Measurements from ENCODE around the gene PTGR3.
A peak's percentile ranks its signal among the peaks of the same experiment; 100 is the strongest.

PTGR3 gene

DNA sequence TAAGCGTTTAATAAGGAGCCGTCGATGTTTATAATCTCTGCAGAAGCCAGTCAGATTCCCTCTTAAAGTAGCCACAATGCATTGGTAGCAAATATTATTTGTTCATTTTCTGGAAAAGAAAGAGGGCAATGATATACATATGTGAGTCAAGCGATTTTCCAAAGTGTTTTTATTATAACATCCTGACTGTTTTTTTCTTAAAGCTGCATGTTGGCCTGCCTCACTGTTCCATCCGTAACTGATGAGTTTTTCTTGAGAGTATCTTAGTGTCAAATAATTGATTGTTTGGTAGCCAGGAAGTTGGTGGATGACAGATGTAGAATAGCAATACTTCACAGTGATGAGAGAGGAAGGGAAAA lies 5.4 kb upstream of the PTGR3 start:
- DNase-seq, result no peak

DNA sequence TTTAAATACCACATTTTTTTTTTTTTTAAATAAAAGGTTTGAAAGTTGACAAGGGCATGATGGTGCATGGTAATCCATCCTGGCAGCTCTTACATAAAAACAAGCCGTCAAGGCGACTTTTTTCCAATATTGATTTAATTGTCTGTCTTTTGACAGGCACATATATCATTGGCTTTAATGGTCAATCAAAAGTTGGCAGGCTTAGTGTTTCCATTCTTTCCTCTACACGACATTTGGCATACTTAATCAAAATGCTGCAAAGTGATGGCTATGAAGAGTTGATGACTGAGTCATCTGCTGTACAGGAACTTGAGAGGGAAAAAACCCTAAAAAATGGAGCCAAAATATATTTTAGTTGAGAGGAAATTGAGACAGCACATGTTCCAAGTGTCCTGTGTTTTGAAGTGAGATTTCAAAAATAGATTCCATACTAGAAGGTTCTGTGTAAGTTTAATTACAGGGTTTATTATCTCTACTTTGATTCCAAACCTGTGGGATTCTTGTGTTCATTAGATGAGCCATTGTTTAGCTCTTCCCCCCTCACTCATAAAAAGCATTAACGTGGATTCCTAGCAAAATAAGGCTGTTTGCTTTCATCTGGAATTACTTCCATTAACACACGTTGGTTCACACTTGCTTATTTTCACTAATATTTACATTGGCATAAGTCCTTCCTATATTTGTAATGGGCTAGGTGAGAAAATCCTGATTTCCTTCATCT lies 4.8 kb upstream of the PTGR3 start:
- DNase-seq, result no peak

GRCh38 chr18:75212751-75213090 lies 3.8 kb upstream of the PTGR3 start:
- DNase-seq, result no peak

DNA sequence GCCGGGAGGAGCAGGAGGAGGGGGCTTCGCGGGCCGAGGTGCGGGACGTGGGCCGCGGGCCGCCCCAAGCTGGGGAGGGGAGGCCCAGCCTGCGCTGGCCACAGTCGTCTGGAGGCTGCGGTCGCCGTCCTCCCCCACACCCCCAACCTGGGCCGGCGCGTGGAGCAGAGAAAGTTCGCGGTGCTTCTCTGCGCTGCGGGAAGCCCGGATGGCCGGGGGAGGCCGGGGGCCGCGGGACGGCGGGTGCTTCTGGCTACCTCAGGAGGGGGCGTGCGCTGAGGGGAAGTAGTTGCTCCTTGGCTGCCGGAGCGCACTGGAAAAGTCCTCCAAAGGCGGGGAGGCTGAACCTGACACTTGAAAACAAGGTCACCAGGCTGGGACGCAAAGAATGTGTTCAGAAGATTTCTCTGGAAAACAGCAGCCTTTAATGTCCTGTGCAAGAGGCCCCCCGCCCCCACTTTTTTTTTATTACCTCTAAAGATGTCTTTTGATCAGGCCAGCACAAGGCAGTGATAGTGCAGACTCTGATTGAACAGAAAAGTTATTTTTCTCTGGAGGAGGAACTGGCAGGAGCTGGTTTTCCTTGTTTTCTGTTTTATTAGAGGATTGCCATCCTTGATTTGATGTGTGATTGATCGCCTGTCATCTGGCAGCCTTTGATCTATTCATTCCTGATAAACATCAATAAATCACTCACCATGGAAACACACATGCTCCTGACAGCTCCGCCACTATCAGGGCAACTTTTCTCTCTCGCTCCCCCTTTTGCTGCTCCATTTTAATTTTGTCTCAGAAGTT lies 3.2 kb upstream of the PTGR3 start:
- DNase-seq, result peak; percentile 18

GRCh38 chr18:75211626-75211952 lies 2.6 kb upstream of the PTGR3 start:
- no peak for DNase-seq

- DNase-seq, result no peak
Measured at GRCh38 chr18:75211002-75211621, 2.2 kb upstream of the PTGR3 start.

GRCh38 chr18:75210274-75211001 lies 1.5 kb upstream of the PTGR3 start, which contains the start of gene TSHZ1:
Gene TSHZ1, plus strand, starts transcription at chr18:75210797. Its CDS starts 1,080 bp downstream, at chr18:75211877.
- DNase-seq, result peak; percentile 60

- no peak for DNase-seq
Measured at GRCh38 chr18:75209951-75210258, 966 bp upstream of the PTGR3 start.

DNA sequence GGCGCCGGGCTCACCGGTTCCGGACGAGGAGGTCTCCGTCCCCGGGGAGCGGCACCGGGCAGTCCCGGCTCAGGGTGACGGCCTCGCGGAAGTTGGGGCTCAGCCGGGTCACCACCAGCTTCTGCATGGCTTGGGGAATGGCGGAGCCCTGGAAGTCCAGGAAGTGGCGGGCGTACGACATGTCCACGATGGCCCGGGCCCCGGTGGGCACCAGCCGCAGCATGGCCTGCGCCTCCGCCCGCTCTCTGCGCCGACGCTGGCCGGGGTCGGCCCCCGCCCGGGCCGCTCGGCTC lies 157 bp downstream of the PTGR3 start:
- peak; percentile 40 for DNase-seq

- peak; percentile 36 for DNase-seq
Measured at GRCh38 chr18:75208155-75208835, 644 bp downstream of the PTGR3 start.

- DNase-seq, result peak; percentile 36
Measured at GRCh38 chr18:75207310-75208154, 1.4 kb downstream of the PTGR3 start.

DNA sequence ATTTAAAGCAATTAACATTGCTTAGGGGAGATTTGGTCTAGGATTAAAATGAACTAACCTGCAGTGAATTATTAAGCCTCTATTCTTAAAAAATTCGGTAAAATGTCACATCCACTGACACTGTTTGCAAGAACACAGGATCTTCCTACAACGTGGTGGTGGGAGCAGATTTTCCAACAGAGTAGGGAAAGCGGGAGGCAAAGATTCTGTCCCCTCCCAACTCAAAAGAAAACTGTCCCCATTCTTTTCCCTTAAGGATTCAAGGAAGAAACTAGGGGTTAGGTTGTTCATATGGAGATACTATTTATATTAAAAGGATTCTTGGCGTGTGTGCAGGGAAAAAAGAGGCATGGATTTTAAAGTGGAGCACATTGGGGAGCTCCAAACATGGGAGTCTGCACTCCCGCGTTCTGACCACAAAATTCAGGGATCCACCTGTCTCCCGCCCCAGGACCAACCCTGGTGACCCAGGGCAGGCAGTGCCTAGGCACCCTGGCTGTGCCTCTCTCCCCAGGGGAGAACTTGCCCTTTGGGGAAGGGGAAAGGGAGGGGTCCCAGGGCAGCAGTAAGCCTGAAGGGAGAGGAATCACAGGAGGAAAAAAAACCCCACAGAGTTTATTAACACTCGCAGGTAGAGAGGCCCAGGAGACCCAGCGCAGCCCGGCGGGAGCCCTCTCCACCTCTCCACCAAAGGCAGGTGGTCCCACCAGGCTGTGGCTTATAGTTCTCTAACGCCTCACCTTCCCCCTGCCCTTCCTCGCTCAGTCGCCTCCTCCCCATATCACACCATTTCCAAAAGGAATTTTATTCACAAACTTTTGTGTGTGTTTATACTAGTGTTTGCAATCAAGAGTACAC lies 2.3 kb downstream of the PTGR3 start:
- DNase-seq, result no peak

DNA sequence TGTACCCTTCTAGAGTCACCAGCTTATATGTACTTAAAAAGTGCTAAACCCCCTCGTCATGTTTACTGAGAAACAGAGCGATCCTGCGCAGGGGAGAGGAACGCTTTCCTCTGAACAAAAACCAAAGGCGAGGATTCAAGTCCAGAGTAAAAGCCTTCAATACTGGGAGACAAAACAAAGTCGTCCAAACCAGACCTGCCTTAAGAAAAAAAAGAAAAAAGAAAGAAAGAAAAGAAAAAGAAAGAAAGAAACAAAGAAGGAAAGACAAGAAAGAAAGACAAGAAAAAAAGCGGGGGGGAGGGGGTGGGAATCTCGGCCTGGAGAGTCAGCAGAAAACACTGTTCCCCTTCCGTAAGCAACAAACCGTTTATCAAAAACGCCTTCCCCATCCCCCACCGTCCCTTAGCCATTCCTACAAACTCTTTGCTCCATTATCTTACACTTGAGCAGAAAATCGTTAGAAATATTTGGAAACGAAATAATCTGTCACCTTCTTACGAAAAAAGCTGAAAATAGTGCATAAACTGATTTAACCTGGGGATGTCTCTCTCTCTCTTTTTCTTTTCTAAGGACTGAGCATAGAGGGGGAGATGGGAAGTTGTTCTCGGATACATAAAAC lies 3.3 kb downstream of the PTGR3 start:
- DNase-seq, result no peak

GRCh38 chr18:75204732-75205513 lies 4.0 kb downstream of the PTGR3 start:
- DNase-seq, result no peak

GRCh38 chr18:75204269-75204731 lies 4.6 kb downstream of the PTGR3 start:
- no peak for DNase-seq

DNA sequence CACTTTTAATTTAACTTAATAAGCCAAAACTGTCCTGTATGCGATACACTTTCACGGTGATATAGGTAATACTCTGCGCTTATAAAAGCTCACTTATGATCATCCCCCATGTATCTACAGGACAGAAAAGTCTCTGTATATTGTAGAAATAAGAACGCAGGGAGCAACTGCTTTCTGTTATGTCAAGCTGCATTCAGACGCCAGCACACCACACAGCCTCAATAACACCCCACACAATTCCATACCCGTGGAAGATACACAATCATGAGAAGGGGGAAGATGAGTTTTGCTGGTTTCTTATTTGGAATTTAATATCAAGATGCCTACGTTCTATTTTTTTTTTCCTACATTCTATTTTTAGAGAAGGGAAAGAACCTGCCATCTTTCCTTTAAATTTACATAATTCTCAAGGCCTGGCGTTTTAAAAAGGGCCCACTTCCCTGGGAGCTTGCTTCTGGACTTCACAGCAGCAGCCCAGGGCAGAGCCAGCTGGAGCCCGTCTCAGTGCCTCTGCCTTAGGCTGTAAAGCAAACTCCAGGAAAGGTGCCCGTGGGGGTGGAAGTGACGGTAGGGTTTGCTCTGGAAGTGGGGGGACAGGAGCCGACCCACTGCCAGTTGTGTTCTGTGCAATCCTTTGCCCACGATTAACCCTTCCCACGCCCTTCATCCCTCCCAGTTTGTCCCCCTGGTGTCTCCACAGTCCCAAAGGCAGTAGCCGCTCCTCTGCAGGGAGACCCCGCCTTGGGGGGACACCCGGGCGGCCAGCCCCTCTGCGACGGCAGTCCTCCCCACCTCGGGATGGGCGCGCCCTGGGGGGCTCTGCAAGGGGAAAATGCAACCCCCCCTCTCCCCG lies 5.3 kb downstream of the PTGR3 start:
- DNase-seq, result no peak

DNA sequence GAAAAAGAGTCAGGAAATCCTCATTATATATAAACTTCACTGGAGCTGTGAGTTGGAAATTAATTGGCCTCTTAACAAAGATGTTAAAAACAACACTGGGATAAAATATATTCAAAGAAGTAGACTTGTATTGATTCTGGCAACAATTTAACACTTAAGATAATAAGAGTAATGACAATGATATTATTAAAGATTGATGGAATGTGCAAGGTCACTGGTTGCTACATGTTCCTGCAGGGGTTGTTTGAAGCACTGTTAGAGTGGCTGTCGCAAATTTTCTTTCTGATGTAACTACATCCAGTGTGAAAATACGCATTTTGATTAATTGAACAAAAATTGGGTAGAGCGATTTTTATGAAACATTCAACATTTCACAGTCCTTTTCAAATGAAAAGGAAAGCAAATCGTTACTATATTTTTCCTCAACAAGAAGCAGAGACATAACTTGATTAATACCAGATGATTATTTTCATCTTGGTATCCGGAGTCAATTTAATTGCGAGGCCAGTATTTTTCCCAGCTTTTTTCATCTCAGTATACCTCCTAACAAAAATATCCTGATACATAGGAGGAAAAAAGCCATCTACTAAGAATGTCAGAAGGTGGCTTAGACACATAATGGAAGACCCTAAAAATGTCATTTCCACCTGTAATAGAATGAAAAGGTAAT lies 6.1 kb downstream of the PTGR3 start:
- no peak for DNase-seq

Measured in stimulated activated naive CD4-positive, alpha-beta T cell treated with Interleukin-2 at 50 U/mL for 16 hours (primary cell).